ENCODE measurements around the gene SMURF2.
"Not testable (repeated sequence)": the region's sequence is repeated elsewhere in the genome, so short reads cannot be mapped to it uniquely, and the experiment has no call there.

The SMURF2 gene

DNA sequence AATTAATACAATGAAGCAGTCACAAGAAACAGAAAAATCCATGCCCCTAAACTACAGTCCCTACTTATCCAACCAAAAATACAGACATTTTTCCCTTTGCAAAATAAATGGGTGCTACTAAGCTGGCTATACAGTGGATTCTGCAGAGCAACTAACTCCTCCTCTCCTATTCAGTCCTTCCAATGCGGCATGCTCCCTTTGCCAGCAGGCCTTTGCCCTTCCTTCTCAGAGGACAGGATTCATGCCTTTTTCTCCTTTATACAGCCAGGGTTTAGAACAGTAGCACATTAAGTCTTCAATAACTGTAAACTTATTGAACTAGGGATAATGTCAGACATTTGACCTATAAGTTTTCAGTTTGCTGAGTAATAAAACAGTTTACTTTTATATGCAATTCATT is 70.2 kb downstream of the SMURF2 start:
- no peak for DNase-seq

DNA sequence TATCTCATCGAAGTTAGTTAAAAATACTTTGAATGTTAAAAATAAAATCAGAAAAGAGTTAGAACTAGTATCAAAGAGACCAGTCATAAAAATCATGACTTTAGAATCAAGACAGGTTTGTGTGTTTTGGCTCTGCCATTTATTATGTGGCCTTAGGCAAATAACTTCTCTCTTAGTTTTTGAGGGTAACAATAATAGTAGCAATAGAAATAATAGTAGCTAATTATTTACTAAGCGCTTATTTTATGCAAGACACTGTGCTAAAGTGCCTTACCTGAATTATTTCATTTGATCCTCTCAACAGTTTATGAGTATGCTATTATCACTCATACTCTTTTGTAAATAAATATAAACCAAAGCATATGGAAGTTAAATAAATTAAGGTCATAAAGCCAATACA is 77.0 kb downstream of the SMURF2 start:
- DNase-seq: no peak

DNA sequence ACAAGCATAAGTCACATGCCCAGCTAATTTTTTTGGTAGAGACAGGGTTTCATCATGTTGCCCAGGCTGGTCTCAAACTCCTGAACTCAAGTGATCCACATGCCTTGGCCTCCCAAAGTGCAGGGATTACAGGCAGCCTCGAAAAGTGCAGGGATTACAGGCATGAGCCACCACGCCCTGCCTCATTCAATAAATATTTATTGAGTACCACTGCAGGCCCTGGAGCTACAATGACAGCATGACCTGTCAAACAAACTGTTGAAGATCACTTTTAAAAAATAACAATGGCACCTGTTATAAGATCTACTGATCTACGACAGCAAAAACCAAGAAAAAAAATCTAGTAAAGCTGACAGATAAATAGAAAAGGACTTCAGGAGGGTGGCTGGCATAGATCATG is 79.1 kb downstream of the SMURF2 start:
- DNase-seq: no peak

DNA sequence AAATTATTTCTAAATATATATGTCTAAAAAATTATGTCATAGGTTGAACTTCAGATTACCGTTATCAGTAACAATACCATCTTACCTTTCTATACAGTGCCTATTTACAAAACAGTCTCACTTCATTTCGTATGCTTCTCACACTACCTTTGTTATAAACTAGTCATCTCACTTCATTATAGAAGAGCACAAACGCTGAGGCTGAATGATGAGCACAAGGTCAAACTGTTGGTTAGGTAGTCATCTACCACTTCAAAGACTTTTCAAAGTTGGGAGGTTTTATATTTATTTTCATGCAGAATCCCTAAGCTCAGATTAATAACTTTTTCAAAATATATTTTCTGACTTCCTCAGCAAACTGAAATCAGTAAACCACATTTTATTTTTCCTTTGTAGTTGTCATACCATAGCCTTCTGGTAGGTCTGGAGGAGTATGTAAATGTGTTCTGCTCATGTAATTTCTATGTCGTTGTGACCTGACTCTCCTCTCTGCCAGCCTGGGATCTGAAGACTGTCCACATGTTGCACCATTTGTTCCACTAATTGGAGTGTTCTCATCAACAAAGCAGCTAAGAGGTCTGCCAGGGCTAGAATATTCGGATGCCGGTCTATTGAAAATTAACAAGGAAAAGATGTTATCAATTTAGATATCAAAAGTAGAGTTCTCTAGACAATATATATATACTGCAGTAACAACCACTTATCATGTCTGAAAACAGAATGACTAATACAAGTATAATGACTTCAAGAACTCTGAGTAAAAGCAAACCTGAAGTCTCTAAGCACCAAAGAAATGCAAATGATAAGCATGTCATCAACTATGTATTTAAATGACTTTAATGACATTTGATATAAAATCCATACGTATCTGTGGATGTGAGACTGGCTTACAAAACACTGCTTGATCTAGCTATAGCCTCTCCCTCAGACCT is 81.5 kb downstream of the SMURF2 start:
- DNase-seq: no peak

DNA sequence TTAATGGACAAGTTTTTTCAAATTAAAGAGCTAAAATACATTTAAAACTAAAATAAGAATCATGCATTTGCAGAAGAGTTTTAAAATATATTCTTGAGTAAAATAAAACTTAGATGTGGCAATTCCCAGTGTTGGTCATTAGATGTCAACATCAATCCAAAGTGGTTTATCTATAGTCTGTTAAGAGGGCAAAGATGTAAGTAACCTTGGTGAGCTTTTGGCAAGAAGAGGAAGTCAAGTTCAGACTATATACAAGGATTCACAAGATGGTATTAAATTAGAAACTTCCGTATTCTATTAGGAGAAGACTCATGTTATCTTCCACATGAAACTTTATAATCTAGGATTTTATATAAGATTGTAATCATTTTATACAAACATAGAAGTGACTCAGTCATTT is 82.2 kb downstream of the SMURF2 start:
- no peak for DNase-seq

DNA sequence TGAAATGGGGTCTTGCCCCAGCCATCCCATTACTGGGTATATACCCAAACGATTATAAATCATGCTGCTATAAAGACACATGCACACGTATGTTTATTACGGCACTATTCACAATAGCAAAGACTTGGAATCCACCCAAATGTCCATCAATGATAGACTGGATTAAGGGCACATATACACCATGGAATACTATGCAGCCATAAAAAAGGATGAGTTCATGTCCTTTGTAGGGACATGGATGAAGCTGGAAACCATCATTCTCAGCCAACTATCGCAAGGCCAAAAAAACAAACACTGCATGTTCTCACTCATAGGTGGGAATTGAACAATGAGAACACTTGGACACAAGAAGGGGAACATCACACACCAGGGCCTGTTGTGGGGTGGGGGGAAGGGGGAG is 85.1 kb downstream of the SMURF2 start:
- DNase-seq: not testable (repeated sequence)

DNA sequence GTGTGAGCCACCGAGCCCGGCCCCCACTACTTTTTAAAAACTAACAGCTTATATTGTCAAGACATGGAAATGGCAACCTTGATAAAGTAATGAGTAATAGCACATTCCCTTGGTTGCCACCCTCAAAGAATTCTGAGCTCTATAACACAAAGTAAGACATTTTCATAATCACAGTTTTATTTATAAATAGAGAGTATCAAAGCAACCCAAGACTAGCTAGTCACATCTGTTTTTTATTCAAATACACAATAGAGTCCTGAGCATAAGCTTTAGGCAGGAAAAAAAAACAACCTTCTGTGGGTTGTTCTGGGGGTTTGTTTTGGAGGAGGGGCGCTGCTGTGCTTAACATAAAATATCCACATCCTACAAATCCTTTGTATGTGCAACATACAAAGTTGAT is 86.7 kb downstream of the SMURF2 start:
- no peak for DNase-seq

DNA sequence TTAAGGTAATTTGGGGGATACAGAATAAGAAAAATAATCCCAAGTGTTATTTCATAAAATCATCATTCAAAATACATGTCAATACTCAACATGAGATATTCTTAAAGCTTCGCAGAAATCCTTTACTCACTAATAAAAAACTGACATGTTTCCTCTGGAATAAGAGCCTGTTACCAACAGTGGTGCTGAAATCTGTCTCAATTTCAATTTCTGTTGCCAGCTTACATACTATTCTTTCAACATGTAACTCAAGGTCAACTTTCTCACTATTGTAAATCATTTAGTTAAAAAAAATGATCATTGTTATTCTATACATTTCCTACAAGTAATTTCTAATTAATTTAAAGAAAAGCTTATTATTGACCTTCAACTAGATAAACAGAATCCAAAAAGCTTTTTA is 87.5 kb downstream of the SMURF2 start:
- DNase-seq: no peak

DNA sequence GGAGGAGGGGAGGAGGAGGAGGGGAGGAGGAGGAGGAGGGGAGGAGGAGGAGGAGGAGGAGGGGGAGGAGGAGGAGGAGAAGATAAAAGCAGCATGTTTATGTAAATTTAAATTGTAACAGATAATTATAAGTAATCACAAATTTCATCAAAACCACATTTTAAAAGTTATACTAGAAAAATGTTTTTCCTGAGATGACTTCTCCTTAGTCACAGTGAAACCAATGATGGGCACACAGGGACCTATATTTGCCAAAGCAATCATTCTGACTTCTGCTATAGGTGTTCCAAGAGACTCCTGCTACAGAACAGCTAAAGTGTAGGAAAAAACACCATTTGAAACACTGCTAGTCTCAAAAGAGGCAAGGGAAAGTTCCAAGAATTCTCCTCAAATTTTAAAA is 88.9 kb downstream of the SMURF2 start:
- DNase-seq: no peak

DNA sequence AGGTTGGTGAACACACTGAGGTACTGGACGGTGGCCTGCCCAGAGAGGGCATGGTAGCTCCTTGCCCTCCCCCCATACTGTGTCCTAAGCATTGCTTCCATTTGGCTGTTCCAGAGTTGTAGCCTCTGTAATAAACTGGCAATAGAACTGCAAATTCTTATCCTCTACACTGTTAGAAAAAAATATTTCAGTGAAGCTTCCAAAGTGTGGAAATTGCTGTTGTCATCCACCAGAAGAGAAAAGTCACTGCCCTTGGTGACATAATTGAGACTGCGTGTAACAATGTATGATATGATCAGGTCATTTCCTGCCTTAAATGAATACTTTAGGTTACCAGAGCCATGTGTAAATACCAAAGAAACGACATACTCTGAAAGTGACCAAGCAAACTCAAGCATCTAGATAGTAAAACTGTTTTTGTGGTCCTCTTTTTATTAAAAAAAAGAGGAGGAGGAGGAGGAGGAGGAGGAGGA is 89.4 kb downstream of the SMURF2 start:
- no peak for DNase-seq

DNA sequence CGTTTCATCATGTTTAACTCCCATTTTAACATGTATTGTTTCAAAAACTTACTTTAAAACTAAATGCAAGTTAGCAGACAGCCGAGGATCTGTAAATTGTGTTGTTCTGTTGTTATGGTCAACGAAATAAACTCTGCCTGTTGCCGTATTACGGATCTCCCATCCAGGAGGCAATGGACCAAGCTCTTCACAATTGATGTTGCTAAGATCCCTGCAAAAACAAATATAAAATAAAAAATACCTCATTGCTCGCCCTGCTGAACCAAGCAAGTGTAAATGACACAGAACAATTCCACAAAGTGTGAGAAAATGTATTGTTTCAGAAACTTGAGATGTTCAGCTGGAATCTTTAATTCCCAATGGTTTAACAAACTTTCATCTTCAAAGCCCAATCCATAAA is 90.4 kb downstream of the SMURF2 start:
- DNase-seq: no peak

DNA sequence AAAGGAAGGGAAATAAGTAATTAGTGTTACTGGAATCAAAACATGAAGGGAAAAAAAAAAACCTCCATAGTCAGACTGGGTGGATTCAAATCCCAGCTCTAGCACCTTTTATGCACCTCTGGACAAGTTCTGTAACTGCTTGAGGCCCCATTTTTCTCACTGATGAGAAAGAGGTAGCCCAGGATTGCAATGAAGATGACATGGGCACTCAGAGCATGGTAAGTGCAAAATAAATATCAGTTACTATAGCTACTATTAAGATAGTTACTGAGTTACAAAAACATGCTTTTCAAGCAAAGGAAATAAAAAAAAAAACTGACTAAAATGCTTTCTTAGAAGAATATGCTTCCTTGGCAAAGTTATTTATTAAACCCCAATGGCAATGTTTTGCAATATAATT is 96.5 kb downstream of the SMURF2 start:
- DNase-seq: no peak

DNA sequence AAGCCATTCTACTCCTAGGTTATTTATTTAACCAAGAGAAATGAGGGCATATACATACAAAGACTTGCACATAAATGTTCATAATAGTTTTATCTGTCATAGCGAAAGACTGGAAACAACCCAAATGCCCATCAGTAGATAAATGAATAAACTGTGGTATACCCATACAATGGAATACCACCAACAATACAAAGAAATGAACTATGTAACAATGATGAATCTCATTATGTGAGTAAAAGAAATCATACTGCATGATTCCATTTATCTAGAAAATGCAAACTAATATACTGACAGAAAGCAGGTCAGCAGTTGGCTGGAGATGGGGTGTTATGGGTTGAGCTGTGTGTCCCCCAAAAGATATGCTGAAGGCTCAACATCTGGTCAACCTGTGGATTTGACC is 98.0 kb downstream of the SMURF2 start:
- no peak for DNase-seq

DNA sequence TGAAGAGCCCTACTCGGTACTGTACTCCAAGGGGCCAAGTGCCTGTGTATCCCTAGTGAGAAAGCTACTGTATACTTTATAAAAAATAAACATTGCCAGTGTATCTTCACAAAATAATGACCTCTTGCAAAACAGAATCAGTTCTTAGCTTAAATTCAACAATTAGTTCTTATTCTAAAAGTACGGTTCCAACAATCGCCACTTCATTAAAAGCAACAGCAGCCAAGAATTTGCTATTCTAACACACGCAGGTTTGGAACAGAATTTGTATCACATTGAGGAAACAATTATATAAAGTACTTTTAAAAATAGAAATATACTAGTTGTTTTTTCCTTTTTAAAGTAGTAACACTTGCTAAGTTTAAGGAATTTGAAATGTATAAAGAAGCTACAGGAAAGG is 106.8 kb downstream of the SMURF2 start:
- DNase-seq: no peak

DNA sequence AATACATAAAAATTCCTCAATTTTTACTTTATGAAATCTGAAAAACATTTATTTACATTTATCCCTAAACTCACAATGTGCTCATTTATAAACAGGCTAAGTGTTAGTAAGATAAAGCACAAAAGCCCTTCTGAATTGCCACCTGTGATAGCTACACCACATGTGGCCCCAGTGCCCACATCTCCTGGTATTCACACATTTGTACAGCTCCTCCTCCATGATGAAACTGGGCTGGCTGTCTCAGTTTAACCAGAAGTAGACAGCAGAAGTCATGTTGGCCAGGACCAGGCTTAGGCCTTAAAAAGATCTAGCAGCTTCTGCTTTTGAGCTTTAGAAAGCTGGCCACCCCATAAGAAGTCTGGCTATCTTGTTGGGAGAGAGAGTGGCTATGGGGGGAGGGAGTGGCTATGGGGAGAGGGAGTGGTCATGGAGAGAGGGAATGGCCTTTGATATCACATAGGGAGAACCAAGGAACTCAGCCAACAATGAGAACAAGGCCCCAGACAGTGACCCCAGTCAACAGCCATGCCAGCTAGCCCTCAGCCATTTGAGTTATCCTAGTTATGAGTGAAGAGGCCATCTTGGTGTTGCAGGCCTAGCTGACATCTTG is 108.0 kb downstream of the SMURF2 start:
- DNase-seq: no peak

DNA sequence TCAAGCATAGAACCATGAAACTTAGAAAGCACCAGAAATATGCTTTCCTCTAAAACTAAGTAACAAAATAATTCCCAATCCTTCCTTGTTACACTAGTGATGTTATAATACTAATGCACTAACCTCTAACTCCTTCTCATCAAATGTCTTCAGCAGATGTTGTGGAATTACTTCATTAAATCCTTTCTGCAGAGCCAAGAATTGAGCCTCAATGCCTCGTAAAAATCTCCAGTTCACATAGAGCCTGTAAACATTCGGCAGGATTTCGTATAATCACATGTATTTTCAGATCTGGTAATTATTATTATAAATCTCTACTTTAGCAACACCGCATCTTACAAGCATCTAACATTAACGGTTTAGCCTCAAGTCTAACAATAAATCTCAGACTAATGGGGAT is 110.6 kb downstream of the SMURF2 start:
- DNase-seq: no peak

DNA sequence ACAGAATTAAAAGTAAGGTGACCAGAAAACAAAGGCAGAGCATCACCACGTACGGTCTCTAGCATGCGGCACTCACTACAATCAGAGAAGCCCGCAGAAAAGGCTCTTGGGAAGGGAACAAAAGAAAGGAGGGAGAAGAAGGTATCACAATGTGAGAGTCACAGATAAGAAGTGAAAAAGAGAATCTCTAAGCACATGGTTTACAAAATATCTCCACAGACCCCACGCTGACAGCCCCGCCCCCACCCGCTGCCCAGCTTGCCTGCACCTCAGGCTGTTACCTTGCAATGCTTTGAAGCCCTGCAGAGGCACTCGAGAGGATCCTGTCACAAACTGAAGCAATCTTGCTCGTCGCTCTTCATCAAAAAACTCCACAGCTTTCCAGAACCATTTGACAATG is 114.8 kb downstream of the SMURF2 start:
- DNase-seq: no peak

DNA sequence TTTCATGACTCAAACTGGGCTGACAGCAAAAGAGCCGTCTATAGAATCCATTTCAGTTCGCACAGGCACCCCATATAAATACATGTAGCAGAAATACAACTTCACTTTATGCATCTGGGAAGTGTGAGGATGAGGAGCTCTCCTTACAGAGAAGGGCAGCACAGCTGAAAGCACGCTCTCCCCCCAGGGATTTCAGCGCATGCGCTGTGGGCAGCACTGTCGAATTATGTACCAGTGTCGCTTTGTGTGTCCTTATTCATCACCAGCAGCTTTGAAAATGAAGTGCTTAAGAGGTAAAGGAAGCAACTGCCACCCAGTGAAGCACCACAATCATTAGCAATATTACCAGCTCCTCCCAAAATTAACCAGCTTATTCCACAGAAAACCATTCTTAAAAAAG is 115.4 kb downstream of the SMURF2 start:
- DNase-seq: no peak

DNA sequence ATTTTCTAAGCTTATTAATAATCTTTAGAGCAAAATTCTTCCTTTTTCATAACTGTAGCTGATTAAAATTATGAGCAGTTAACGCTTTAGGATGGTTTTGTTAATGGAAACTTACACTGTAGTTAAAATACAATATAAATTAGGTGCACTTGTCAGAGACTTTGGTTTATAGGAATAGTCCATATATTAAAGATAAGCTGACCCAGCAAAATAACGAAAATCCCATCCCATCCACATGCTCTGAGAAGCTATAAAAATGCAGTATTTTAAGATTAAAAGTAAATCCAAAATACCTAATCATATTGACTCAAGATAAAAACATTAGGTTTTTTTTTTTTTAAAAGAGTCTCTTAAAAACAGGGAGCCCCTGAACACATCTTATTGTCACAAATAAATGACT is 117.4 kb downstream of the SMURF2 start:
- DNase-seq: no peak

DNA sequence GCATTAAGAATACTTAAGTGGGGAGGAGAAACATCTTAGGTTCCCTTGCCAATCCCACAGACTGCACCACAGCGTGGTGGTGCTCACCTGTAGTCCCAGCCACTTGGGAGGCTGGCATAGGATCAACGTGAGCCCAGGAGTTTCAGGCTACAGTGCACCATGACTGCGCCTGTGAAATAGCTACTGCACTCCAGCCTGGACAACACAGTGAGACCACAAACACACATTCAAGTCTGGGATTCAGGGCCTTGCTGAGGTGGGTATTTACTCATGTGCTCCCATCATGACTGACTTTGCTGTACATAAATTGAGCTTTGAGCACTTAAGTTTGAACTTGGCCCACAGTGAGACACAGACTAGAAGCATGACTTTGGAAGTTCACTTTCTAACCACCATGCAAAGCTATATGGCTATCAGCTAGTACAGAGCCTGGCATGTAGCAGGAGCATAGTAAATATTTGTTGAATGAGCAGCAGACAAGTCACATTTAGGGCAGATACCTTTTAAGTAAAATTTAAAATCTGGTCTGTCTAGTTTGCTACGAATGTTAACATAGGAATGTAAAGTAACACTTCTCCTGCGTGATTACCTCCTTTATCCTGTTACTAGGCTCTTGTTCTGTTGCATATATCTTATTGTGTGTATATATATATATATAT is 121.9 kb downstream of the SMURF2 start:
- DNase-seq: no peak

DNA sequence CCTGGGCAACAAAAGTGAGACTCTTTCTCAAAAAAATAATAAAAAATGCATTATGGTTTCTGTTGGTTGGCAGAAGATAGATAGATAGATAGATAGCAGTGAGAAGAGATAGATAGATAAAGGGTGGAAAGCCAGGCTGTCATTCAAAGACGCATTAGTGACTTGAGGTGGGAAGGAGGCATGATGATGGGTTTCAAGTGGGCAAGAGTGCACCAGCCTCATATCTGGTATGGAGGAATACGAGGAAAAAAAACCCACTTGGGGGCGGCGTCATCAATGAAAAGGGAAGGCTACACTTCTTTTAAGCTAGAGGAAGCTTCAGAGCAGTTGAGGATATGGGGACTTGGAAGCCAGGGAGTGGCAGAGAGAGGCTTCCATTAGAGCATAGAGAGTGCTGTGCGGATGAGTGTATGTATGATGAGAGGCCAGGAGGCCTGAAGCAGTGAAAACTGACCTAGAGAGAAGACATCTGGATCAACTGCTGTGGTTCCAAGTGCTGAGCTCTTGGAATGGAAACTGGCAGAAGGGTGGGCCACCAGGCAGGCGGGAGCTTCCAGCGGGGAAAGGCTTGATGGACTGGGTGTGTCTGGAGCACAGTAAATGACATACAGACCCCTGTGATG is 123.5 kb downstream of the SMURF2 start:
- no peak for DNase-seq

DNA sequence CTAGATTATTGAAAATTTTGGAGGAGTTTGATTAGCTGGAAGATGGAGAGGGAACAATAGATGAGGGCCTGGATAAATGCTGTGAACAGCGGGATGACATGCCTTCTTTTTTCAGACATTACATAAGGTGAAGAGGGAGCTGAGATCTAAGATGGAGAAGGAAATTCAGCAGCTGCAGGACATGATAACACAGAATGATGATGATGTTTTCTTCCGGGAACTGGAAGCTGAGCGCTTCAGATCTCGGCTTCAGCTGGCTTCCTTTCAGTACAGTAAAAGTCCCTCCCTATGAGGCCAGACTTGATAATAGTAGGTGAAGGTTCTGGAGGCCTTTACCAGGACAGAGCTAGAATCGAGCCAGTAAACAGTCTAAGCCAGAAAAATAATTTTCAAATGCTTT is 124.6 kb downstream of the SMURF2 start:
- no peak for DNase-seq

DNA sequence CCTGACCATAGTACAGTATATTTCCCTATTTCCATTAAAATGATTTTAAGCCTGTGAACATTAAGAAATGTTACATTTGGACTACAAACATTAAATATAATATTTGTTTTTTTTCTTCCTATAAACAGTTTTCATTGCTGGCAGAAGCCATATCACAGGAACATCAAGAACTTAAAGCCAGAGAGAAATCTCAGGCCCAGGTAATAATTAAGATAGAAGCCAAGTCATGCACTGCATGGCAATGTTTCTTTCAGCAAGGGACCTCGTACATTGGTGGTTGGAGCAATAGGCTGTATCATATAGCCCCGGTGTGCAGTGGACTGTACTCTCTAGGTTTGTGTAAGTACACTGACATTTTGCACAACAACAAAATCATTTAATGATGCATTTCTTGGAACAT is 125.2 kb downstream of the SMURF2 start:
- DNase-seq: no peak

DNA sequence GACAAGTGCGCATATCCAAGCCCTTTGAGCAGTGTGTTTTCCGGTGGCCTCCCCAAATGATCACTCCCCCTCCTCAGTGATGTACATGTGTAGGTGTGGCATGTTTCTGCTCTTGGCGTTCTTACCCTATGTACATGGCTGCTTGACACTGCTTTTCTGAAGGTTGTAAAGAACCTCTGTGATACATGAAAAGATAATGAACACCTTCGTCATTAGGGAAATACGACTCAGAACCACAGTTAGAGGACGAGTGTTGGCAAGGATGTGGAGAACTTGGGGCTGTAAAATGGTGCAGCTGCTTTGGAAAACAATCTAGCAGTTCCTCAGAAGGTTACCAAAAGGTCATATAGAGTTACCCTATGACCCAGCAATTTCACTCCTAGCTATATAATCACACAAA is 126.8 kb downstream of the SMURF2 start:
- DNase-seq: no peak
